ENCODE data around the gene KCND3. TPM values are rescaled to one million over a fixed set of nuclear protein-coding genes. Genes with fewer than 3 reads are reported as not detected.

The KCND3 gene
- total and polyA plus RNA-seq, 8 donors: 2.5 to 18.6 (median 6.9) TPM

- DNase-seq (no peak), ATAC-seq (no peak), FAIRE-seq (no peak)
- Histone ChIP-seq H3K27me3 (no peaks in the 10 kb centered on the region), H3K4me1 (no peaks in the 10 kb centered on the region), H3K27ac (no peak overlapping the region), H3K36me3 (no peaks in the 10 kb centered on the region), H3K9me3 (no peaks in the 10 kb centered on the region), H3K4me3 (no peak overlapping the region)
- intact Hi-C loops (cut with DNase I): no loop called here
- TF ChIP-seq CTCF (IDR thresholded peaks at IDR 0.05): no peak
- WGBS, 2 donors: 75 to 85% methylated on average over 5 of the region's 5 CpGs
Measured at GRCh38 chr1:111873460-111874030, 115.9 kb downstream of the KCND3 start.

- Histone ChIP-seq H3K4me1 (no peaks in the 10 kb centered on the region), H3K36me3 (no peaks in the 10 kb centered on the region), H3K27me3 (no peaks in the 10 kb centered on the region), H3K9me3 (no peaks in the 10 kb centered on the region), H3K27ac (no peak overlapping the region), H3K4me3 (no peak overlapping the region)
- intact Hi-C loops (cut with DNase I): no loop called here
- 86 to 100% methylated on average over 1 of the region's 1 CpG for whole genome bisulfite sequencing, 2 donors
- no peak for ATAC-seq
- no peak for TF ChIP-seq CTCF (IDR thresholded peaks at IDR 0.05)
- no peak for FAIRE-seq
- DNase-seq: no peak
Measured at GRCh38 chr1:111870181-111870580, 119.3 kb downstream of the KCND3 start.

- ATAC-seq: no peak
- Histone ChIP-seq H3K27ac (no peak overlapping the region), H3K9me3 (no peaks in the 10 kb centered on the region), H3K36me3 (no peaks in the 10 kb centered on the region), H3K27me3 (no peaks in the 10 kb centered on the region), H3K4me3 (no peak overlapping the region), H3K4me1 (no peaks in the 10 kb centered on the region)
- FAIRE-seq: no peak
- DNase-seq: no peak
- TF ChIP-seq CTCF (IDR thresholded peaks at IDR 0.05): no peak
- WGBS, 2 donors: 71 to 82% methylated on average over 6 of the region's 6 CpGs
- intact Hi-C loops (cut with DNase I): no loop called here
Measured at GRCh38 chr1:111867868-111868440, 121.5 kb downstream of the KCND3 start.

GRCh38 chr1:111864862-111865261 is 124.6 kb downstream of the KCND3 start:
- no peak for DNase-seq
- Histone ChIP-seq H3K4me1 (no peaks in the 10 kb centered on the region), H3K9me3 (no peaks in the 10 kb centered on the region), H3K27ac (no peak overlapping the region), H3K4me3 (no peak overlapping the region), H3K36me3 (no peaks in the 10 kb centered on the region), H3K27me3 (no peaks in the 10 kb centered on the region)
- WGBS, 2 donors: 40 to 45% methylated on average over 3 of the region's 3 CpGs
- no peak for FAIRE-seq
- no peak for ATAC-seq
- intact Hi-C loops (cut with DNase I): no loop called here
- TF ChIP-seq CTCF (IDR thresholded peaks at IDR 0.05): no peak

GRCh38 chr1:111863401-111863800 is 126.1 kb downstream of the KCND3 start:
- H3K36me3 ChIP-seq: no peaks in the 10 kb centered on the region
- 60 to 72% methylated on average over 3 of the region's 3 CpGs for WGBS, 2 donors
- H3K4me3 ChIP-seq: no peak overlapping the region
- no peak for ATAC-seq
- no peak overlapping the region for H3K27ac ChIP-seq
- no peak for FAIRE-seq
- DNase-seq: no peak
- H3K9me3 ChIP-seq: no peaks in the 10 kb centered on the region
- H3K27me3 ChIP-seq: no peaks in the 10 kb centered on the region
- no peaks in the 10 kb centered on the region for H3K4me1 ChIP-seq
- no peak for TF ChIP-seq CTCF (IDR thresholded peaks at IDR 0.05)
- intact Hi-C loops (cut with DNase I): no loop called here

All from pancreas (tissue), 10 donors.